Stimulated activated naive CD8-positive, alpha-beta T cell treated with anti-CD3 and anti-CD28 coated beads, Interleukin-15, amount 100 ng/mL, for 72 hours (primary cell): Measurements from ENCODE around the gene UBAP2.
"Not testable (repeated sequence)": the region's sequence is repeated elsewhere in the genome, so short reads cannot be mapped to it uniquely, and the experiment has no call there.

Source experiments
- ATAC-seq: fragments of 150-1000 bp; cut with Tn5 transposase; 2 replicates; pipeline ENCODE4 v1.10.0; 2021; ENCODE audit warnings: mild to moderate bottlenecking, moderate library complexity
- DNase-seq, 2 donors: peaks; one replicate each; pipeline ENCODE4 v3.0.0; 2021 to 2022
- H3K27ac Mint-ChIP-seq, 2 donors: one replicate each; pipeline ENCODE4 v1.8.0; 2022; ENCODE audit warnings: mild to moderate bottlenecking in 2 of 2, mixed read lengths in 2 of 2, moderate library complexity in 2 of 2
- H3K27me3 Mint-ChIP-seq: one replicate; pipeline ENCODE4 v1.8.0; 2022; ENCODE audit warnings: mixed read lengths
- H3K4me1 Mint-ChIP-seq: one replicate; pipeline ENCODE4 v1.8.0; 2022; ENCODE audit warnings: mild to moderate bottlenecking, mixed read lengths
- H3K4me3 Mint-ChIP-seq, 2 donors: one replicate each; pipeline ENCODE4 v1.8.0; 2022; ENCODE audit warnings: mild to moderate bottlenecking in 2 of 2, mixed read lengths in 2 of 2, moderate library complexity in 1 of 2
- H3K9me3 Mint-ChIP-seq, 2 donors: one replicate each; pipeline ENCODE4 v1.8.0; 2022; ENCODE audit warnings: mixed read lengths in 2 of 2

UBAP2 gene

DNA sequence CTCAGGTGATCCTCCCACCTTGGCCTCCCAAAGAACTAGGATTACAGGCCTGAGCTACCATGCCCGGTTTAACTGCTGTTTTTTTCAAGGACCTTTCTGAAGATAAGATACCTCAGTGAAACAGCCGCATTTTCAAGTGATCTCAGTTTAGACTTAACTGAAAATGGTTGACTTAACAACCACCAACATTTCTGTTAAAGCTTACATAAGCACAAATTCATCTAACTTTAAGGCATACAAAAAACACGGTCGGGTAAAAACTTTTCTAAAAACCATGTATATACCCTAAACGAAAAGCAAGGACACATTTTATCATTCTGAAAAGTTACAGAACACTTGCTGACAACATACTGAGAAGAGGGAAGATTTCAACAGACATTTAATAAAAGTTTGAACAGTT lies 22.9 kb downstream of the UBAP2 start:
- H3K27ac Mint-ChIP-seq = peak overlapping the region in 1 of 2 donors; percentile 23
- H3K4me3 Mint-ChIP-seq = no peak overlapping the region
- DNase-seq (no peak), ATAC-seq (no peak)
- H3K9me3 Mint-ChIP-seq = no peaks in the 10 kb centered on the region
- no peaks in the 10 kb centered on the region for H3K27me3 Mint-ChIP-seq
- peaks cover 5% of the 10 kb centered on the region for H3K4me1 Mint-ChIP-seq

DNA sequence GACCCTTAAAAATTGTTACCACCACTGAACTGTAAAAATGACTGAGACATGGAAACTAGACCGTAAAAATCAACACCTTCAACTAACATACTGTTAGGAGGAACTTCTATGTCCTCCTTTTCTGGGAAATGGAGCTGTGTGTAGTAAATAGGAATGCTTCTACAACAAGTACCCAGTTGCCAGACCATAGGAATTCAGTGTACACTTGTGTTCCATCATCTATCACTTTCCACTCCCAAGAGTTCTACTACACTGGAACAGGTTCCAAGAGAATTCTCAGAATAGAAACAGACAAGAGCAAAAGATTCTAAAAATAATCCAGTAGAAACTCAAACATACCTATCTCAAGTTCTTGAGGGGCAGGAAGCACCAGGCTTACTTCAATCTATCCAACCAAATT lies 23.6 kb downstream of the UBAP2 start:
- H3K27me3 Mint-ChIP-seq = no peaks in the 10 kb centered on the region
- no peaks in the 10 kb centered on the region for H3K9me3 Mint-ChIP-seq
- H3K27ac Mint-ChIP-seq = peak overlapping the region; percentile 17 to 63
- peaks cover 5% of the 10 kb centered on the region for H3K4me1 Mint-ChIP-seq
- no peak for ATAC-seq
- H3K4me3 Mint-ChIP-seq = no peak overlapping the region
- no peak for DNase-seq

- H3K9me3 Mint-ChIP-seq, H3K27ac Mint-ChIP-seq, H3K4me1 Mint-ChIP-seq, ATAC-seq, H3K4me3 Mint-ChIP-seq, DNase-seq, H3K27me3 Mint-ChIP-seq: not testable (repeated sequence)
Measured at GRCh38 chr9:34024476-34024875, 24.2 kb downstream of the UBAP2 start.

- ATAC-seq (no peak), DNase-seq (no peak)
- Mint-ChIP-seq H3K9me3 (no peaks in the 10 kb centered on the region), H3K27ac (peak overlapping the region; percentile 44 to 74), H3K4me3 (no peak overlapping the region), H3K27me3 (no peaks in the 10 kb centered on the region), H3K4me1 (peaks cover 4% of the 10 kb centered on the region)
Measured at GRCh38 chr9:34016149-34016548, 32.5 kb downstream of the UBAP2 start.

DNA sequence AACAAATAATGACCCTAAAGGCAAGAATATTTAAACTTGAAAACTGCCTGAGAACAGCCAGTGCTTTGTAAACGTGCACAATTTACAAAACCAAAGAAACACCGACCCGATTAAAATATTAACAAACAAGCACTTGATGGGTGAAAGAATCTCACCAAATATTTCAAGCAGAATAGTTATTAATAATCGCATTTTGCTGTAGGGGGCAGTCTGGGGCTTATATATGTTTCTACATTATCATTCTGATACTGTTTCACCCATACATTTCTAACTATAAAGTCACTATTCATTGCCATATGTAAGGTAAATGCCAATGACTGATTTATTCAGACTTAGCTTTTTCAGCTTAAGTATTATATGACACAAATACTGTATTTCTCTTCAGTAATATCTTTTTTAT lies 37.7 kb downstream of the UBAP2 start:
- DNase-seq (no peak), ATAC-seq (no peak)
- Mint-ChIP-seq H3K9me3 (no peaks in the 10 kb centered on the region), H3K27me3 (no peaks in the 10 kb centered on the region), H3K4me1 (no peaks in the 10 kb centered on the region), H3K27ac (no peak overlapping the region), H3K4me3 (no peak overlapping the region)

DNA sequence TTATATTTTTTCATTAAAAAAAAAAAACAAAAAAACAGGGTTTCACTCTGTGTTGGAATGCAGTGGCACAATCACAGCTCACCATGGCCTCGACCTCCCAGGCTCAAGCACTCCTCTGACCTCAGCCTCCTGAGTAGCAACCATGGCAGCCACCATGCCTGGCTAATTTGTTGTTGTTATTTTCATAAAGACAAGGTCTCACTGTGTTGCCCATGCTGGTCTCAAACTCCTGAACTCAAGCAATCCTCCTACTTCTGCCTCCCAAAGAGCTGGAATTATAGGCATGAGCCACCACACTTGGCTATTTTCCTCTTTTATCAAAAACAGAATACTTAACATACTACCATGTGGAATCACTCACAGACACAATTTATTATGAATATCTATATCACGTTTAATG lies 46.7 kb downstream of the UBAP2 start:
- ATAC-seq = no peak
- no peaks in the 10 kb centered on the region for H3K27me3 Mint-ChIP-seq
- H3K9me3 Mint-ChIP-seq = no peaks in the 10 kb centered on the region
- no peak overlapping the region for H3K4me3 Mint-ChIP-seq
- no peaks in the 10 kb centered on the region for H3K4me1 Mint-ChIP-seq
- no peak for DNase-seq
- no peak overlapping the region for H3K27ac Mint-ChIP-seq

DNA sequence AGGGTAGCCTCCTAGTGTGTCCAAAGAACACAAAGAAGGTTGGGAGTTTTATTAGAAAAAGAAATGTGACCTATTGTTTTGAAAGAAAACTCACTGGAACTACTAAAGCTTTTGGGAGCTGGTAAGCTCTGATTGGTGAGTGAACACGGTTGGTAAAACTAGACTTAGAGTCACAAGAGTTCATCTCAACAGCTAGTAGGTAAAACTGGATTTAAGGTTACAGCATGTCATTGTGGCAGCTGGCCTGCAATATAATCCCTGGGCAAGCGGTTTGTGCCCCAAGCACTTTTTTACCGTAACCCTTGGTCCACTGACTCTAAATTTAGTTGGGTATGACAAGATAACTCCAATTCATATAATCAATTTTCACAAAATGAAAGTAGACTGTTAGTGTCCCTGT lies 47.4 kb downstream of the UBAP2 start:
- Mint-ChIP-seq H3K27me3 (no peaks in the 10 kb centered on the region), H3K27ac (no peak overlapping the region), H3K4me3 (no peak overlapping the region), H3K9me3 (no peaks in the 10 kb centered on the region), H3K4me1 (no peaks in the 10 kb centered on the region)
- no peak for DNase-seq
- ATAC-seq = no peak

GRCh38 chr9:33995449-33995848 lies 53.2 kb downstream of the UBAP2 start:
- no peaks in the 10 kb centered on the region for H3K9me3 Mint-ChIP-seq
- DNase-seq = no peak
- no peaks in the 10 kb centered on the region for H3K27me3 Mint-ChIP-seq
- H3K27ac Mint-ChIP-seq = no peak overlapping the region
- no peak for ATAC-seq
- H3K4me1 Mint-ChIP-seq = no peaks in the 10 kb centered on the region
- H3K4me3 Mint-ChIP-seq = no peak overlapping the region

DNA sequence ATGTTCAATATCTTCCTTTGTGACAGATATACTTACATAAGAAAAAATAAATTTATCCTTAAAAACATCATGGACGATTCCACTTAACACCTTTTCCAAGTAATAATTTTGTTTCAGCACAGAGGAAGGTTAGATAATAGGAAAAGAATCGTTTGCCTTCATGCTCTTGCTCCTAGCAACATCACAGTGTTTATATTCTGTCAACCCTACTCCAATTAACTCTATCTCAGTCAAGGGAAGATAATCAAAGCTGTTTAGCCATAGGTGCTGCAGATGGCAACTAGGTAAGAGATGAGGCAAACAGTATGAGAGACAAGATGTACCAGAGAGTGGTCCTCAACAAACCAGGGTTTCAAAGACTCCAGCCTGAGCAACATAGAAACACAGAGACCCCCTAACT lies 55.6 kb downstream of the UBAP2 start:
- Mint-ChIP-seq H3K27ac (no peak overlapping the region), H3K9me3 (no peaks in the 10 kb centered on the region), H3K4me3 (no peak overlapping the region), H3K4me1 (peaks cover 16% of the 10 kb centered on the region), H3K27me3 (no peaks in the 10 kb centered on the region)
- DNase-seq = no peak
- no peak for ATAC-seq

- no peak for ATAC-seq
Measured at GRCh38 chr9:33992632-33993031, 56.1 kb downstream of the UBAP2 start.

GRCh38 chr9:33988219-33988890 lies 60.3 kb downstream of the UBAP2 start:
- peak; percentile 23 to 58 for DNase-seq

More at GRCh38 chr9:33992632-33993031, 56.1 kb downstream of the UBAP2 start:
- DNase-seq = no peak
- Mint-ChIP-seq H3K27ac (no peak overlapping the region), H3K27me3 (no peaks in the 10 kb centered on the region), H3K4me3 (no peak overlapping the region), H3K4me1 (peaks cover 16% of the 10 kb centered on the region), H3K9me3 (no peaks in the 10 kb centered on the region)

GRCh38 chr9:33976414-33976813 lies 72.3 kb downstream of the UBAP2 start:
- Mint-ChIP-seq H3K9me3 (no peaks in the 10 kb centered on the region), H3K27me3 (no peaks in the 10 kb centered on the region), H3K4me3 (no peak overlapping the region), H3K27ac (no peak overlapping the region), H3K4me1 (no peaks in the 10 kb centered on the region)
- ATAC-seq (no peak), DNase-seq (no peak)

More at GRCh38 chr9:33988219-33988890, 60.3 kb downstream of the UBAP2 start:
- peak overlapping the region; percentile 45 to 85 for H3K27ac Mint-ChIP-seq
- H3K9me3 Mint-ChIP-seq = no peaks in the 10 kb centered on the region
- H3K4me3 Mint-ChIP-seq = peak overlapping the region in 1 of 2 donors; percentile 0
- ATAC-seq = peak; percentile 100
- H3K27me3 Mint-ChIP-seq = no peaks in the 10 kb centered on the region
- peaks cover 16% of the 10 kb centered on the region for H3K4me1 Mint-ChIP-seq

GRCh38 chr9:33972698-33973097 lies 76.0 kb downstream of the UBAP2 start:
- DNase-seq = no peak
- Mint-ChIP-seq H3K9me3 (no peaks in the 10 kb centered on the region), H3K4me3 (no peak overlapping the region), H3K27me3 (no peaks in the 10 kb centered on the region), H3K27ac (no peak overlapping the region), H3K4me1 (no peaks in the 10 kb centered on the region)
- ATAC-seq = no peak

DNA sequence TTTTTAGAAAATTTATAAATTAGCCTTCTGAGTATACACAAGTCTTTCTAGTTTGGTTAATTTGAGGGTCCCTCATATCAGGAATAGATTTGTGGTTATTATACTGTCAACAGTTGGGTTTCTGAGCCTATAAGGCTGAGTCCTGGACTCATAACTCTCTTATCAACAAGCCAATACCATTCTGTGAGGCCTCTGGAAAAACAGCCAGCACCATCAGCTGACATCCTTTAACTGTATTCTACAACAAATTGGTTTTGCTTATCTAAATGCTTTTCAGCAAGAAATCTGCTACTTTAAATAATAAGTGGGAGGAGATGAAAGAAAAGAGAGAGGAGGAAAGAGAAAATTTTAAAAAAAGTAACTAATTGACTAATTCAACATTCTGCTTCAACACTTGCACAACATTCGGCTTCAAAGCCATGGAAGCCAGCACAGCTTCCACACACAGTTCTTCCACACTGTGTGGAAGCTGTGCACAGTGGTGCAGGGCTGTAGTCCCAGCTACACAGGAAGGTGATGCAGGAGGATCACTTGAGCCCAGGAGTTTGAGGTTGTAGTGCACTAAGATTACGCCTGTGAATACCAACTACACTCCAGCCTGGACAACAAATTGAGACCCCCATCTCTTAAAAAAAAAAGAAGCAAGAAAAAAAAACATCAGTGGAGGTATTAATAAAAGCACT lies 84.5 kb downstream of the UBAP2 start:
- DNase-seq = no peak

GRCh38 chr9:33962468-33962867 lies 86.2 kb downstream of the UBAP2 start:
- H3K27ac Mint-ChIP-seq = peak overlapping the region in 1 of 2 donors; percentile 34
- ATAC-seq, H3K4me1 Mint-ChIP-seq, H3K27me3 Mint-ChIP-seq, H3K9me3 Mint-ChIP-seq, DNase-seq, H3K4me3 Mint-ChIP-seq: not testable (repeated sequence)

More for the DNA sequence above, 84.5 kb downstream of the UBAP2 start:
- Mint-ChIP-seq H3K4me1 (no peaks in the 10 kb centered on the region), H3K27ac (no peak overlapping the region), H3K27me3 (no peaks in the 10 kb centered on the region), H3K9me3 (no peaks in the 10 kb centered on the region), H3K4me3 (no peak overlapping the region)
- ATAC-seq = no peak

DNA sequence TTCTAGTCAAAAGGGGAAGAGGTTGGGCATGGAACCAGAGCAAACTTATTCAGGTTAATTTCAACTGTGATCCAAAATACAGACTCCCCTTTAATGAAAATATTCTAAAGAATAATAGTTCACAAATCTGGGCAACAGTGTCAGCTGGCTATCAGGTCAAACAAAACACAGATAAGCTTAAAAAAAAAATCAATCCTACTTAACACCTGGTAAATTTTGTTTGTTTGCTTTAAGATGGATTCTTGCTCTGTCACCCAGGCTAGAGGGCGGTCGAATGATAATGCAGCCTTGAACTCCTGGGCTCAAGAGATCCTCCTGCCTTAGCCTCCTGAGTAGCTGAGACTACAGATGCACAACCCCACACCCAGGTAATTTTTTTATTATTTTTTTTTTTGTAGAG lies 89.0 kb downstream of the UBAP2 start:
- no peaks in the 10 kb centered on the region for H3K4me1 Mint-ChIP-seq
- DNase-seq (no peak), ATAC-seq (no peak)
- no peak overlapping the region for H3K27ac Mint-ChIP-seq
- H3K9me3 Mint-ChIP-seq = no peaks in the 10 kb centered on the region
- no peak overlapping the region for H3K4me3 Mint-ChIP-seq
- no peaks in the 10 kb centered on the region for H3K27me3 Mint-ChIP-seq
